DMS79 treated with DMSO at 0.1 percent for 48 hours (cell line): Measurements from ENCODE around the gene COMMD1.
A peak's percentile ranks its signal among the peaks of the same experiment; 100 is the strongest.
"Not testable (repeated sequence)": the region's sequence is repeated elsewhere in the genome, so short reads cannot be mapped to it uniquely, and the experiment has no call there.

Experiments
- DNase-seq: peaks from one replicate; lab custom pipeline; 2025; lab: John Stamatoyannopoulos, UW

COMMD1 gene

DNA sequence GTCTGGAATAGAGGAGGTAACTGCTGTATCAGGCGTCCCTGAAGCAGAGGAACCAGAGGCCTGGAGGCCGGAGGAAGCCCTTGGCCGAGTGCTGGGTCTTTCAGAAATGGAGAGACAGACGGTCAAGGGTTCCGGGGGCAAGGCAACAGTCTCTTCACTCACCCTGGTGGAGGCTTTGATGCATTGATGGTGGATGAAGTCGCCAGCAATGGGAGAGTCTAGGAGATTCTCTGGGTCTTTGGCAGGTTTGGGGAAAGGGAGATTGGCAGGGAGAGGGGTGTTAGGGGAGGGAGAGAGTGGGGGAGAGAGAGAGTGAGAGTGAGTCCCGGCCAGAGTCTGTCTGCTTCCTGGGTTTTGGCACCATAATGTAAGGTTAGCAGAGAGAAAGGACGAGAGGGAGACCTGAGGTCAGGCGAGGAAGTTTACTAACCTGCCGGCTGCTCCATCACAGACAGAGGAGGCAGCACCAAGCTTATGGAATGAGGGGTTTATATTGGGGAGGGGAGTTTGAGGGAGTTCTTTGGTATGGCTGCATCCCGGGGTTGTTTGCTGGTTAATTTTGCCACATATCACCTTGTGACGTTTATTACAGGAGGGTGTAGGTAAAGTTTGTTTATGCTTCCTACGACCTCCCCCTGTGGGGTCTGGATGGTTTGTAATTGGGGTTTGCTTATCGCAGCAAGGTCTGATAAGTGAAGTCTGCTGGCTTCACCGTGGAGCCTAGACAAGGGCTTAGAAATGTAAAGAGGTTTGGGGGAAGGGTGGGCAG, 19.6 kb downstream of the COMMD1 start:
- no peak for DNase-seq

DNA sequence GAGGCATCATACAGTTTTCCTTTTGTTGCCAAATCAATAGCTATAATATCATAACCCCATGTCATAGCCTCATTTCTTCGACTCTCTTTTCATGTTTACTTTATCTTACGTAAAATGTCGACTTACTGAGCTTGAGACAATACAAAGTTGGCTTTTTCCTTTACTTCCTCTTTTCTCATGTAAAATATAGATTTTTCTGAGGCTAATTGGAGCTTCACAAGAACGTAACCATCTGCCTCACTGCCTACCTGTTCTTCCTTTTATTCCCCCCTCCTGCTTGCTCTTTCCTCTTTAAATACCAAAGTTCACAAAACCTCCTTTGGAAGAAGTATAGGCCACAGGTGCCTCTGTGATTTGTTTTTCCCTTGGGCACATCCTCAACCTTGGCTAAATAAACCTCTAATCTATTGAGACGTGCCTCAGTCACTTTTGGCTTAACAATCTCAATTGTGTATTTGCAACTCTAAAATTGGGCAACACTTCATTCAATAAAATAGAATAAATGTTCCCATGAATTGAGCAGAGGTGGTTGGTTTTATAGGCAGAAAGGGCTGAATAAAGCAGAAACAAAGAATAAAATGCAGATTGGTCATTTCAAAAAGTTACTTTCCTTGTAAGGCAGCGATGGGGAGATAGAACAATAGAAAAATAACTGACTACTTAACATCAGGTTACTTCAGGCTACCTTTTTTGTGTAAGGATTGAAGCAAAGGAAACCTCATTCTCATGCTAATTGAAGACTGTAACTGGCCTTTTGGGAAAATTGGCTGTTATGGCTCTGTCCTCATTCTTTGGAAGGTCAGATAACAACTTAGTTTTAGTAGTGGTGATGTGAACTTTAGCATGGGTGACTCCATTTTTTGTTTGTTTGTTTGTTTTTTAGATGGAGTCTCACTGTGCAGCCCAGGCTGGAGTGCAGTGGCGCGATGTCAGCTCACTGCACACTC, 21.3 kb downstream of the COMMD1 start:
- DNase-seq = no peak

DNA sequence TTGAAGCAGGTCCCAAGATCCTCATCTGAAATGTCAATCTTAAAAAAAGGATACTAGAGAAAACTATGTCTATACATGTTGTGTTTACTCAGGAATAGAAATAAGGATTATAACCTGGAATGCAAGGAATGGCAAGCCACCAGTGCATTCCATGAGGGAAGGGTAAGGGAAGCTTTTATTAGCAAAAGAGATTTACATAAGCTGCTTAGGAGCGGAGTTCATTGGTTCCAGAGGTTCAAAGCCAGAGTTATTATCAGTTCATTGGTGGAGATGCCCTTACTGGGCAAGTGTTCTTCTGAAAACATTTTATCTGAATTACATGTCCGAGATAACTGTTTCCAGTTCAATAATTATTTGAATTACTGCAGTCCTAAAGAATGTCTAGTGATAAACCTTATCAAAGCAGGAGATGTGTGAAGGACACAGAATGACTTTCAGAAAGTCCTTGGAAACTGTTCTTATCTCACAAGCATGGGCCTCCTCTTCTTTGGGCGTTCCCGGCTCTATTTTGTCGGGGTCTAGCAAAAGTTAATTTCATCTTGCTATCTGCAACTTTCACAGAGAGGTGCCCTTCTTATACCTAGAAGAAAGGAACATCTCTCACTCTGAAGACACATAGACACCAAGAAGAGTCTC, 23.5 kb downstream of the COMMD1 start:
- DNase-seq = no peak

DNA sequence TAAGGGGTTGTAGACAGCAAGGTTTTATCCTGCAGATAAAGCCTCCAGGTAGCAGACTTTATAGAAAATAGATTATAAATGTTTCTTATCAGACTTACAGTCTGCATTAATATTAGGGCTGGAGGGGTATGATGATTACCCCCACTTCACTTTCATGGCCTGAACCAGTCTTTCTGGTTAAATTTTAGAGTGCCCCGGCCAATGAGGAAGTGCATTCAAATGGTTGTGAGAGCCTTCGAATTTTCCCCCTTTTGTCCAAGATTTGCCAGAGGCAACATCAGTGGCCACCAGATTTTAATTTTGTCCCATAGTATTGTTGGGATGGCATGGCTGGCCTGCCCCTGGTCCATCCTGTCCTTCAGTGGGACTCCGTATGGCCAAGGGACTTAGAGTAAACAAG, 31.6 kb downstream of the COMMD1 start:
- no peak for DNase-seq

DNA sequence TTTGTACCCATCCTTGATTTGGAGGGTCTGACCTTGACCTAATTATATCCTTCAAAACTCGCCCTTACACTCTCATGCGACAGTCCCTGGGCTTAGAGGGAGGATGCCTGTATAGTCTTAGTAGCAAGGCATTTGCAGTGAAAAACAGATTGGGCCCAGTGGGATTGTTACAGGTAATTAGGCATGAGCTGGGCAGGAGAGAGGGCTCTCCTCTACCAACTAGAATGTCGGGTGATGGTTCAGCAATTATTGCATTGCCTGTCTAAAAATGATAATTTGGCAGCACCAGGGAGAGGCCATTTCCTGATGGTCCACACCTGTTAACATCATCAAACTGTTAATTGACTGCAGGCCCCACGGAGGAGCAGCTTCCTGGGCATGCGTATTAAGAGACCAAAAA, 32.4 kb downstream of the COMMD1 start:
- DNase-seq = no peak

DNA sequence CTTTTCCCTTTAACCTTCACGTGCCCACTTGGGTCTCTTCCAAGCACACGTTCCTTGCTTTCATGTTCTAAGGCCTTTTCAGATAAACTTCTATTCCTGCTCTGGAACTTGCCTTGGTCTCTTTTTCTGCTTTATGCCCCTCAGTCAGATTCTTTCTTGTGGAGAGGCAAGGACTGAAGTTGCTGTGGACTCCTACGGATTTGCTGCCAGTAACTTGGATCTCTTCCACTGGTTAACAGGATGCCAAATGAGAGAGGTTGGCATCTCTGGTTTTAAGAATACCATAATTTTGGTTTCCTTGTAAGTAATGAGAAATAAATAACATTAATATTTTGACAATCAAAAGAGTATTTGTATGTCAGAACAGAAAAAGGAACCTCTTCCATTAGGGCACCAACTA, 33.0 kb downstream of the COMMD1 start:
- DNase-seq = no peak

DNA sequence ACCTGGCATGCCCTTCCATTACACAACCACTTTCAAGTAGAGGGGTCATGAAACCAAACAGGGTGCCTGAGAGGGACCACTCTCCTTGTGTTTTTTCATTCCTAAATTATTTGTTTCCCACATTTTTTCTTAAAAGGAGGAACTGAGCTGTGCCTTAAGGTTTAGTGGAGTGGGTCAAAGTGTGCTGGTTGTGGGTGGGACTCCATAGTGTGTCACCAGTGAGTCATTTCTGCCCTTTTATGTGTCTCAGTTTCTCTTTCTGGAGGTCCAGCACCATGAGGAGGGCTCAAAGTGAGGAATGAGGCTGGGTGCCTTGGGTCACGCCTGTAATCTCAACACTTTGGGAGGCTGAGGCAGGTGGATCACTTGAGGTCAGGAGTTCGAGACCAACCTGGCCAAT, 37.8 kb downstream of the COMMD1 start:
- no peak for DNase-seq

DNA sequence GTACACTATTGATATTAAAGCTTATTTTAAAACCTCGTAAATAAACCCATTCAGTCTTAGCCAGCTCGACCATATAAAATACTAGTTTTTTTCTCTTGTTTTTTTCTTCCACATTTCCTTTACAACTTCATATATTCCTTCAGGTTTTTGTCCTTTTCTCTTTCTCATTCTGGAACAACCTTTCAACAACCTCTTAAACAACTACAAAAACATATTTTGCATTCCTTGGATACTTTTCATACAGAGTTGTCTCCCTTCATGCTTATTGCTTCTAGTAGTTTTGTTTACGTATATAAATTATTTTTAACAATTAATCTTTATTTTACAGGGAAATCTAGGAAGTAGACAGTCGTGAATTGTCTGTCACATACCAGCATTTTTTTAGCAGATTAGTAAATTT, 41.2 kb downstream of the COMMD1 start:
- DNase-seq = no peak

DNA sequence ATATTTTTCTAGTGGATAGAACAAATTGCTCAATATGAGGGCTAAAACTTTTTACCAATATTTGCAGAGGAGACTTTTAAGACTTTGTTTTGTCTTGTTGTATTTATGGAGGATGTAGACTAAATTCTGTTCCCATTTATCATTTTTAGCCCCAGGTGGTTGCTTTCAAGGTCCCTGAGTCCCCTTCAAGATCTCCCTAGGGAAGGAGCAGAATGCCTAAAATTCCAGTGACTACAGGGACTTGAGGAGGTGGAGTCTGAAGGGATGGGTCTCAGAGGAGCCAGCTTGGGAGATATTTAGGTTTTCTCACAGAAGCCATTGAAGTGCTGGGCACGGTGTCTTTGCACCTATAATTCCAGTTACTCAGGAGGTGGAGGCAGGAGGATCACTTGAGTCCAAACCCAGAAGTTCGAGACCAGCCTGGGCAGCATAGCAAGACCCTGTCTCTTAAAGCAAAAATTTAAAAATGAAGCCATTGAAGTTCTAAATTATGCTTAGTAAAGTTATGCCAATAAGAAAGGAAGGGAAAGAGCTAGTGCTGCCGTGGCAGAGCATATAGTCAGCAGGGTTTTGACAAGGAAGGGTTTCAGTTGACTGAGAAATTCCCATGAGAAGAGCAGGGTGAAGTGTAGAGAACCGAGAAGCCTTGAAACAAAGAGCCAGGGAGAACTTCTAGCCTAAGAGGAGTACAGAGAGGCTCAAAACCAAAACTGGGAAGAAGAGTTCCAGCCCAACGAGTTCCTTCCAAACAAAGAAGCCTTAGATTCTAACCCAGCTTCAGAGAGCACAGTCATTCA, 43.4 kb downstream of the COMMD1 start:
- peak; percentile 33 for DNase-seq

DNA sequence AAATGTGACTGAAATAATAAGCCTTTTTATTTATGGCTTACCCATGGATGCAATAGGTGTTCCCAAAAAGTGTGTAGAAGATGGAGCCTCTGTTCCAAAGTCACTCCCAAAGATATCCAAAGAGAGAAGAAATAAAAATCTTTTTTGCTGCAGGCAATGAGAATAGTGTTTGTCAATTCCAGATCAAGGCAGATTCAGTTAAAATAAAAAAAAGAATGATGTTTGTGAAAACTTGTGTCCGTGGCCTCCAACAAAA, 43.9 kb downstream of the COMMD1 start:
- no peak for DNase-seq

DNA sequence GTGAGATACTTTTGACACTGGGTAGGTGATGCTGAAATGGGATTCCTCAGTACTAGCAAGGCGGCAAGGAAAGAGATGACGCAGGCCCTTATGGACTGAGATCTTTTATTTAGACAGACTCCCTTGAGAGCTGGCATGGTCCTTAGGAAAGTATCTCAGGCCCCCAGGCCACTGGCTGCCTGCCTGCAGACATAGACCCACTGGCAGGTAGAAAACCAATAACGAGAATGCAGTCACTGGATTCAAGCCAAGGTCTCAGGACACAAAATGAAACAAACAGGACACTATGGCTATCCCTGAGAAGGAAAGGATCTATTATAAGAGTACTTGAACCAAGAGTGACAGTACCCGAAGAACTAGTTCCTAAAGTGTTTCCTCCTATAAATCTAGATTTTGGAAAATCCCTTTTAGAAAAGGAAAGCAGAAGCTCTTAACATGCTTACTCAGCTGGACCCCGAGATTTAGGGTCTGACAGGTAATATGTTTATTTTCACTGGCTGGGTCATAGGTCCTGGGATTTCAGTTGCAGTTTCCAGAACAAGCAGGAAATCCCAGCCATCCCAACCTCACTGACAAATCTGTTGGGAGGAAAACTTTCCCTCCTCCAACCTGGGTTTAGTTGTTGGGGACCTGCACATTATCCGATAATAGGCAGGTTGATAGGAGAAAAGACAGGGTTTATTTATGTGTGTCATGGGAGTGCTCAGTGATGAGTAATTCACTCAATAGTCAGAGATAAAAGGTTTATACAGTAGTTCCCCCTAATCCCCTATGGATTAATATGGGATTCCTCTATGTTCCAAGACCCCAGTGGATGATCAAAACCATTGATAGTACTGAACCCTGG, 44.5 kb downstream of the COMMD1 start:
- peak; percentile 88 for DNase-seq

DNA sequence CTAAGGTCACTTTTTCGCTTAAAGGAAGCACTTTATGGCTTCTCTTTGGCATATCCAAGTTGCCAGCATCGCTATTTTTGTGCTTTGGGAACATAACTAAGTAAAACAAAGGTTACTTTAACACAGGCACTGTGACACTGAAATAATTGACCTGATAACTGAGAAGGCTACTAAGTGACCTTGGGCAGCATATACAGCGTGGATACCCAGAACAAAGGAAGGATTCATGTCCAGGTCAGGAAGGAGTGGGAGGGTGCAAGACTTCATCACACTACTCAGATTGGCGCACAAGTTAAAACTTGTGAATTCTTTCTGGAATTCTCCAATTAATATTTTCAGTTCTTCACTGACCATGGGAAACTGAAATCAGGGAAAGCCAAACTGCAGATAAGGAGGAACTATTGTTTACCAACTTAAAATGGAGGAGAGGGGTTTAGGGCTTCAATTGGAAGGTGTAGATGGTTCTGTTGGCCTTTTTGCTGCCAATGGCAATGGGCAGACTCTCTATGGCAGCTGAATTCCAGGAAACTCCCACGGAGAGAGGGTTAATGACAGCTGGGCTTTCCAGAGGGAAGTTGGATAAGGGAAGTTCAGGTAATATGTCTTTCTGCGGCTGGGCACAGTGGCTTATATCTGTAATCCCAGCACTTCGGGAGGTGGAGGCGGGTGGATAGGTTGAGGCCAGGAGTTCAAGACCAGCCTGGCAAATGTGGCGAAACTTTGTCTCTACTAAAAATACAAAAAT, 45.3 kb downstream of the COMMD1 start:
- no peak for DNase-seq

DNA sequence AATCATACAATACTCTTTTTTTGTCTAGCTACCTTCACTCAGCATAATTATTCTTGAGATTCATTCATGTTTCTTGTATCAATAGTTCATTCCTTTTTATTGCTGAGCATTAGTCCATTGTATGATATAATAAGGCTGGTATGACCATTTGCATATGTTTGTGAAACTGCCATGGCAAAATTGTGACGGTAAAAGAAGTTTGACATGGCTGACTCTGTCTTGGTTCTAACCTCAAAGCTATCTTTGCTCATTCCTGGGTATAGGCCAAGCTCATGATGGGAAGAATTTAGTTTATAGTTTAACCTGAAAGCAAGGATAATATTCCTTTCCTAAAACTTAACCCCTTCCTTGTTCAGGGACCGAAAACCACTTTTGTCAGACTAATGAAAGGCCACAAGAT, 46.4 kb downstream of the COMMD1 start:
- DNase-seq = no peak

DNA sequence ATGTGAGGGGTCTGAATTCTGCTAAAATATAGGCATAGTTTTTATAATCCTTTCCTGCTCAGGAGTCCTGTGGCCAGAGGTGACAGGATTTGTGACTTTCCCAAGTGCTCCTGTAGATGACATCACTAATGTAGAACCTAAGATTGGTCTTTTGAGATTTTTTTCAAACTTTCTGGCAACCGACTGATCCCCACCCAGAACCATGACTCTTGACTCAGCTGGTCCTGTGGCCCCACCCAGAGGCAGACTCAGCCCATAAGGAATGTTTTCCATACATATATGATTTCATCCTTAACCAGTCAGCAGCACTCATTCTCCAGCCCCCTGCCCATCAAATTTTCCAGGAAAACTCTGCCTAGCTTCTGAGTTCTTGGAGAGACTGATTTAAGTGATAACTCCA, 46.8 kb downstream of the COMMD1 start:
- no peak for DNase-seq

DNA sequence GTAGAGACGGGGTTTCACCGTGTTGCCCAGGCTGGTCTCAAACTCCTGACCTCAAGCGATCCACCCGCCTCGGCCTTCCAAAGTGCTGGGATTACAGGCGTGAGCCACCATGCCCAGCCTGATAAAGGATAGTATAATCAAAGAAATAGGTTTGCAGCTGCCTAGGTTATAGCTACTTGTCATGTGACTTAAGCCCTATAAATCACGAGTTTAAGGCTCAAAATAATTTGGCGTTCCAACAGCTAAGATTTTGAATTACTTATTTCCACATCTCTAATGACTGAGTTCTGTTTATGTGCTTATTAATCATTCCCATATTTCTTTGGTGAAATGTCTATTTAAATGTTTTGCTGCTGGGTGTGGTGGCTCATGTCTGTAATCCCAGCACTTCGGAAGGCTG, 49.4 kb downstream of the COMMD1 start:
- DNase-seq = not testable (repeated sequence)

DNA sequence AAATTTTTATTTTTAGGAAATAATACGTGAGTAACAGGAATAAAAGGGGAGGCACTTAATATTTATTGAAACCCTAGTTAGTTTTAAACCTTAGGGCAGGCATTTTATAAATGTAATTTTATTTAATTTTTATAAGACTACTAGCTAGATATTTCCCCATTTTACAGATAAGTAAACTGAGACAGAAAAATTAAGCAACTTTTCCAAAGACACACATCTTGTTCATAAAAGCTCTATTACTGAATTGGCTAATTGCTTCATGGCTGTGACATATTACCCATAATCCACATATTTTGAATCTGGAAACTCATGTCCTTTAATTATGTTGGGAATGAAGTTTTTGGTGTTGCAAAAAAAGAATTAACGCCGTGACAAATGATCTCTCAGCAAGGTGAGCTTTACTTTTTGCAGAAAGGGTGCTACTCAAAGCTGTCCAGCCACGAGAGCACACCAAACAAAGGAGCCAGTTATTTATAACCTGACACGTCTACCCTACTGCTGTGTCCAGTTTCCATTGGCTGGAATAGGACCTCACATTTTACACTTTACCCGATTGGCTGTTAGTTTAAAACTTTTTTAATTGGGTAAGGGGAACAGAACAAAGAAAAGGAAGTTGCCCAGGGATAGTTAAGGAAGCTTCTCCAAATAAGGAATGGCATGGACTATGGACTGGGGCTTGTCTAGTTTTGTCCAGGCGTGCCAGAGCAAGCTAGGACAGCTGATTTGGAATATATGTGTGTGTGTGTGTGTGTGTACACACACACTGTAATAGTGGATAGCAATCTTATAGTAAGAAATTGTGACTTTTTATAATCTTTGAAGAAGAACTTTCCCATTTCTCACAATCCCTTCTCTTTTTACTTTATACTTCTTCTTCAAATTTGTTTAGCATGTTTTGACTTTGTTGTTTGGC, 54.2 kb downstream of the COMMD1 start:
- no peak for DNase-seq

DNA sequence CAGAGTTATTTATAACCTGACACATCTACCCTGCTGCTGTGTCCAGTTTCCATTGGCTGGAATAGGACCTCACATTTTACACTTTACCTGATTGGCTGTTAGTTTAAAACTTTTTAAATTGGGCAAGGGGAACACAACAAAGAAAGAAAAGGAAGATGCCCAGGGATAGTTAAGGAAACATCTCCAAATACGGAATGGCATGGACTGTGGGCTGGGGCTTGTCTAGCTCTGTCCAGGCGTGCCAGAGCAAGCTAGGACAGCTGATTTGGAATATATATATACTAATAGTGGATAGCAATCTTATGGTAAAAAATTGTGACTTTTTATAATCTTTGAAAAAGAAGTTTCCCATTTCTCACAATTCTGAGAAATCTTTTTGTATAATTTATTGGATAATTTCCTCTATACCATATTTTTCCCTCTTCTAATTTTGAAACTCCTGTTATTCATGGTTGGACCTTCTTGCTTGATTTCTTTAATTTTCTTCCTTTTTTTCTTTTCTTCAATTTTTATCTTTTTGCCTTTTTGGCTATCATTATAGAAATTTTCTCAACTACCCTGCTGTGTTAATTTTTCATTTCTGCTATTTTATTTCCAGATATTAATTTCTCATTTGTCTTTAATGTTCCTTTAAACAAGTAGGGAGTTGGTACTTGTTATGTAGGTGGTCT, 55.9 kb downstream of the COMMD1 start:
- no peak for DNase-seq

DNA sequence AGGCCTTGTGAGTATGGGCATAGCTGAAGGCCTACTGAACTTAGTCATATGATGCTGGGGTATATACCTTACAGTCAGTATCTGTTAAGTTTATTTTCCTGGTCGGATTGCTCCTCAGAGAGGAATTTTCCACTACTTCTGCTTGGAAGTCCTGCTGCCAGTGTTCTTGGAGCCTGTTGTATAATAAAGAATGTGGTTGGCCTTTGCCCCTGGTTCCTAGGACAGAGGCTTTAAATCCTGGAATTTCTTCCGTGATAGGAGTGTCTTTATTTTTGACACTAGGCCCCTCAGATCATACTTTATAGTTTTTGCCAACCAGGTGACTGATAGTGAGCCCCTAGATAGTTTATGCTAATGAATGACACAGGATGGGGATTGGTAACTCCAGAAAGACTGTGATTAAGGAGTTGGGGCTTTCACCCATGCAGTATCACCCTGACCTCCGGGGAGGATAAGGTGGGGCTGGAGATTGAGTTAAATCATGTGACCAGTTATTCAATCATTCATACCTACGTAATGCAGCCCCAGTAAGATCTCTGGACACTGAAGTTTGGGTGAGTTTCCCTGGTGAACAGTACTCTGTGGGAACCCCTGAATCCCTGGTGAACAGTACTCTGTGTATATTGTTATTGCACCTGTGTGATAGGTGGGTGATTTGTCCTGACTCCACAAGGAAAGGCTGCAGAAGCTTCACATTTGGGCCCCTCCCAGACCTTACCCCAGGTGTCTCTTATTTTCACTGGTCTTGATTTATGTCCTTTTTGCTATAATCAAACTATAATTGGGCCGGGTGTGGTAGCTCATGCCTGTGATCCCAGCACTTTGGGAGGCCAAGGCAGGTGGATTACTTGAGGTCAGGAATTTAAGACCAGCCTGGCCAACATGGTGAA, 56.9 kb downstream of the COMMD1 start:
- DNase-seq = no peak
